ENCODE results near the gene PEAK1. TPM values are rescaled to one million over a fixed set of nuclear protein-coding genes. Genes with fewer than 3 reads are reported as not detected.

The PEAK1 gene
- total RNA-seq, 2 experiments from 2014 or later: 6.0 to 10.8 TPM

DNA sequence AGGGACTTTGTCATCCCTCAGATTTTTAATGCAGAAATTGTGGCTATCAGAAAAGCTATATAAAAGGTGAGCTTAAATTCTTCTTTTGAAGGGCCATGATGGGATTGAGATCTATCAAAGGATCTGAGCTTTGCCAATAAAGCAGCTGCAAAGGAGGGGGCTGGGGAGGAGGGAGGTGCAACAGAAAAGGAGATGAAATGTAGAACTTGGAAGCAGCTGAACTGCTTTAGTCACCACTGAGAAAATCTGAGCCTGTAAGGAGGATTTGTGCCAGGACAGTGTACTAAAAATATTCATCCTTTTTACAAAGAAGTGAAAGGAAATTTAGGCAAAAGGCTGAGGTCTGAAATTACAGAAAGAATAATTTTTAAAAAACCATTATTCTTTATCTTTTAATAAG is 359.4 kb downstream of the PEAK1 start:
- Histone ChIP-seq H3K4me2 (ENCODE audit: low read length) (peak overlapping the region; percentile 44), H3K36me3 (ENCODE audit: insufficient read depth, low read length) (no peaks in the 10 kb centered on the region), H3K27ac (ENCODE audit: low read depth, low read length, poor library complexity, severe bottlenecking) (no peak overlapping the region), H3K79me2 (ENCODE audit: insufficient read depth, low read depth, low read length) (no peaks in the 10 kb centered on the region), H3K9me2 (ENCODE audit: insufficient read depth, low read length) (no peaks in the 10 kb centered on the region), H4K20me1 (ENCODE audit: insufficient read depth, low read length) (peaks cover 5% of the 10 kb centered on the region; the same call in 1 of the 2 replicates), H3K4me1 (ENCODE audit: insufficient read depth, low read length, poor library complexity, severe bottlenecking) (peaks cover 17% of the 10 kb centered on the region), H3K9me3 (ENCODE audit: low read length) (no peaks in the 10 kb centered on the region), H3K4me3 (ENCODE audit: low read depth, low read length, poor library complexity, severe bottlenecking) (no peak overlapping the region), H2AFZ (ENCODE audit: low read length) (peak overlapping the region; percentile 4; the same call in 1 of the 2 replicates)
- TF ChIP-seq EZH2phosphoT487 (IDR thresholded peaks at IDR 0.05; ENCODE audit: borderline replicate concordance, low read depth, low read length): no peak
- TF ChIP-seq, protein P1, sequence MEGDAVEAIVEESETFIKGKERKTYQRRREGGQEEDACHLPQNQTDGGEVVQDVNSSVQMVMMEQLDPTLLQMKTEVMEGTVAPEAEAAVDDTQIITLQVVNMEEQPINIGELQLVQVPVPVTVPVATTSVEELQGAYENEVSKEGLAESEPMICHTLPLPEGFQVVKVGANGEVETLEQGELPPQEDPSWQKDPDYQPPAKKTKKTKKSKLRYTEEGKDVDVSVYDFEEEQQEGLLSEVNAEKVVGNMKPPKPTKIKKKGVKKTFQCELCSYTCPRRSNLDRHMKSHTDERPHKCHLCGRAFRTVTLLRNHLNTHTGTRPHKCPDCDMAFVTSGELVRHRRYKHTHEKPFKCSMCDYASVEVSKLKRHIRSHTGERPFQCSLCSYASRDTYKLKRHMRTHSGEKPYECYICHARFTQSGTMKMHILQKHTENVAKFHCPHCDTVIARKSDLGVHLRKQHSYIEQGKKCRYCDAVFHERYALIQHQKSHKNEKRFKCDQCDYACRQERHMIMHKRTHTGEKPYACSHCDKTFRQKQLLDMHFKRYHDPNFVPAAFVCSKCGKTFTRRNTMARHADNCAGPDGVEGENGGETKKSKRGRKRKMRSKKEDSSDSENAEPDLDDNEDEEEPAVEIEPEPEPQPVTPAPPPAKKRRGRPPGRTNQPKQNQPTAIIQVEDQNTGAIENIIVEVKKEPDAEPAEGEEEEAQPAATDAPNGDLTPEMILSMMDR (conservative IDR thresholded peaks at IDR 0.05; ENCODE audit: low read length): no peak
- BruUV-seq (replicated peaks): no TSS peak
- no peak for DNase-seq (ENCODE audit: low spot score)
- CTCF ChIA-PET (ENCODE audit: unreplicated experiment): no interaction called here
- POLR2A ChIA-PET: interaction anchor here (0.6 to 3.8 kb wide), 13 partner anchors 8 to 1008 kb away, joined by 3 to 19 read pairs (median 3); partner anchors contain the start of genes PSTPIP1 and TSPAN3
- intact Hi-C loops (cut with micrococcal nuclease; ENCODE audit: unreplicated experiment): no loop called here

DNA sequence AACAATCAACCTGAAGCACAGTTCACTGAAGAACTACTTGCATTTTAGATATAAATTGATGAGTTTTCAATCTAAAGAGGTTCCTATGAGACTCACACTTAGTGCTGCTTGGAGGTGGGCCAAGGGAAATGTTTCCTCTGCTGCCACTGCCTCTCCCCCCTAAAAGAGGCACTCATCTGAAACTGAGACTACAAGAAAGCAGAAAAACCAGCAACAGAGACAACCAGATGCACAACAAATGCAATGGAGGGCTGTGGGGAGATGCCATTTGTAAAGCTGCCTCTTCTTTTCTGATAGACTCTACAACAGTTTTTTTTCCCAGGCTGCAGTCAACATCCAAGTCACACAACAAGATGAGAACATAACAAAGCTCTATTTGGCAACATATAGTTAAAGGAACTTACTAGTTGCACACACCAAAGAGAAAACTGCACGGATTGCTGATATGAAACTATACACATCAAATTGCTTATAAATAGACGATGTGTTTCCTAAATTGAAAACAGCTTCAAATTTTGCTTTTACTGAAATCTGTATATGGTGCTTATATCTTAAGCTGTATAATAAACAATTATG is 360.0 kb downstream of the PEAK1 start:
- H3K27ac ChIP-seq (ENCODE audit: low read depth, low read length, poor library complexity, severe bottlenecking): no peak overlapping the region
- no peaks in the 10 kb centered on the region for H3K9me2 ChIP-seq (ENCODE audit: insufficient read depth, low read length)
- intact Hi-C loops (cut with micrococcal nuclease; ENCODE audit: unreplicated experiment): no loop called here
- H3K4me2 ChIP-seq (ENCODE audit: low read length): peak overlapping the region; percentile 44
- H3K79me2 ChIP-seq (ENCODE audit: insufficient read depth, low read depth, low read length): no peaks in the 10 kb centered on the region
- H2AFZ ChIP-seq (ENCODE audit: low read length): peak overlapping the region; percentile 4; the same call in 1 of the 2 replicates
- peaks cover 17% of the 10 kb centered on the region for H3K4me1 ChIP-seq (ENCODE audit: insufficient read depth, low read length, poor library complexity, severe bottlenecking)
- POLR2A ChIA-PET: interaction anchor here (0.6 to 4.3 kb wide), 12 partner anchors 9 to 1009 kb away, joined by 3 to 21 read pairs (median 4); partner anchors contain the start of gene PSTPIP1
- no peak for TF ChIP-seq EZH2phosphoT487 (IDR thresholded peaks at IDR 0.05; ENCODE audit: borderline replicate concordance, low read depth, low read length)
- TF ChIP-seq, protein P1 (conservative IDR thresholded peaks at IDR 0.05; ENCODE audit: low read length): no peak
- peaks cover 5% of the 10 kb centered on the region; the same call in 1 of the 2 replicates for H4K20me1 ChIP-seq (ENCODE audit: insufficient read depth, low read length)
- DNase-seq (ENCODE audit: low spot score): peak; percentile 34
- H3K9me3 ChIP-seq (ENCODE audit: low read length): no peaks in the 10 kb centered on the region
- no peaks in the 10 kb centered on the region for H3K36me3 ChIP-seq (ENCODE audit: insufficient read depth, low read length)
- CTCF ChIA-PET (ENCODE audit: unreplicated experiment): no interaction called here
- no peak overlapping the region for H3K4me3 ChIP-seq (ENCODE audit: low read depth, low read length, poor library complexity, severe bottlenecking)
- BruUV-seq (replicated peaks): no TSS peak

DNA sequence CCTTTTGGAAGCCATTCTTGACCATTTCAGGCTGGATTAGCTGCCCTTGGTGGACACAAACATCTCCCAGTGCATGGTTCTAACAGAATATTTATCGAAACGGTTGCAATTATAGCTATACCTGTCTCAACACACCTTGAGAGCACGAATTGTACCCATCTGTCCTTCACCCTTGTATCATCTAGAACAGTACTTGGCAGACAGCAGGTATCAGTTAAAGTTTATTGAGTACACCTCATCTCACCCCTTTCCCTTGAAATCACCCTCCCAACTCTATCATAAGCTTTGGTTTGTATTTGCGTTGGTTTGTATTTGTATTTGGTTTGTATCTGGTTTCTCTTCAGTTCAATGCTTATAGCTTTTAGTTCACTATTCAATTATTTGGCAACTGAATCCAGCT is 361.4 kb downstream of the PEAK1 start:
- ChIA-PET POLR2A (interaction anchor here (0.6 to 4.3 kb wide), 5 partner anchors 9 to 1829 kb away, joined by 3 to 21 read pairs (median 4); no protein-coding TSS in a partner anchor), CTCF (ENCODE audit: unreplicated experiment) (no interaction called here)
- Histone ChIP-seq H4K20me1 (ENCODE audit: insufficient read depth, low read length) (peaks cover 5% of the 10 kb centered on the region; the same call in 1 of the 2 replicates), H3K36me3 (ENCODE audit: insufficient read depth, low read length) (no peaks in the 10 kb centered on the region), H2AFZ (ENCODE audit: low read length) (no peak overlapping the region), H3K9me2 (ENCODE audit: insufficient read depth, low read length) (no peaks in the 10 kb centered on the region), H3K4me1 (ENCODE audit: insufficient read depth, low read length, poor library complexity, severe bottlenecking) (peaks cover 17% of the 10 kb centered on the region), H3K4me3 (ENCODE audit: low read depth, low read length, poor library complexity, severe bottlenecking) (no peak overlapping the region), H3K4me2 (ENCODE audit: low read length) (no peak overlapping the region), H3K27ac (ENCODE audit: low read depth, low read length, poor library complexity, severe bottlenecking) (no peak overlapping the region), H3K79me2 (ENCODE audit: insufficient read depth, low read depth, low read length) (no peaks in the 10 kb centered on the region), H3K9me3 (ENCODE audit: low read length) (no peaks in the 10 kb centered on the region)
- intact Hi-C loops (cut with micrococcal nuclease; ENCODE audit: unreplicated experiment): no loop called here
- DNase-seq (ENCODE audit: low spot score): no peak
- BruUV-seq (replicated peaks): no TSS peak
- TF ChIP-seq, protein P1 (conservative IDR thresholded peaks at IDR 0.05; ENCODE audit: low read length): no peak
- no peak for TF ChIP-seq EZH2phosphoT487 (IDR thresholded peaks at IDR 0.05; ENCODE audit: borderline replicate concordance, low read depth, low read length)

Data from OCI-LY7 (cell line).